Lower lobe of right lung (tissue), 2 donors: ENCODE data around the gene PRKN. TPM values are rescaled to one million over a fixed set of nuclear protein-coding genes. Genes with fewer than 3 reads are reported as not detected.

Experiments used
- ATAC-seq, 2 donors: fragments of 200-7000 bp; cut with Tn5 transposase; one replicate each; pipeline ENCODE4 v1.9.1; 2020 to 2022; ENCODE audit warnings: mild to moderate bottlenecking in 2 of 2, moderate library complexity in 2 of 2
- DNase-seq: peaks from one replicate; pipeline ENCODE4 v3.0.0-alpha.2; 2020
- H3K27ac ChIP-seq: fragments of 200-600 bp; one replicate; pipeline ENCODE4 v1.8.0; 2022
- H3K27me3 ChIP-seq: fragments of 200-600 bp; one replicate; pipeline ENCODE4 v1.8.0; 2022; ENCODE audit warnings: low read depth
- H3K36me3 ChIP-seq: fragments of 200-600 bp; one replicate; pipeline ENCODE4 v1.8.0; 2022; ENCODE audit warnings: mild to moderate bottlenecking
- H3K4me1 ChIP-seq: fragments of 200-600 bp; one replicate; pipeline ENCODE4 v1.8.0; 2022
- H3K4me3 ChIP-seq: fragments of 200-600 bp; one replicate; pipeline ENCODE4 v1.8.0; 2022; ENCODE audit warnings: mild to moderate bottlenecking
- H3K9me3 ChIP-seq: fragments of 200-600 bp; one replicate; pipeline ENCODE4 v1.8.0; 2022
- intact Hi-C: fragments of 100-400 bp; cut with DNase I; formaldehyde crosslinking; loops from one replicate; pipeline ENCODE4 v1.11.0; 2022
- total RNA-seq: library from RNA; stranded (reverse); fragmentation: NEBNext Ultra II Directional; extraction: Animal tissue kit (Norgen Biotek cat#: 25700); gene quantifications from one replicate; pipeline ENCODE4 v1.2.1, GENCODE V29; 2021
- TF ChIP-seq, protein P1 (sequence below): fragments of 200-600 bp; IDR thresholded peaks from one replicate; pipeline ENCODE4 v1.8.0; 2022; ENCODE audit warnings: antibody characterized with exemption, mild to moderate bottlenecking
- donor health status: DM: no; HTN: yes; CAD: no; lungs with severe emphysema.

PRKN gene
- total RNA-seq, 1 donor from 2014 or later, result 6.1 TPM

DNA sequence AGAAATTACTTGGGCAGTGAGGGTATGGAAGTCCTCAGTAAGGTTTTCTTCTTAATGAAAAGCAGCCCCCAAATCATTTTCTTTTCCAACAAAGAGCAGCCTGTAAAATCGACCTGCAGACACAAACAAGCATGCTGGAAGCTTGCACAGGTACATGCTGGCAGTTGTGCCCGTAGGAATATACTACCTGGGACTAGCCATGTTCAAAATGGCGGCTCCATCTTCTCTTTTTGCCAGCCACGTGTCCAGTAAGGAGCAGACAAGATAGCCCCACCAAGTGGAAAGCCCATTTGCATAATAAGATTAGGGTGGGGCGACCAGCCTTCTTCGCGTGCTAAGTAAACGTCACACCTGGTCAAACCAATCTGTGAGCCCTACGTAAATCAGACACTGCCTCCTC lies 1194.3 kb downstream of the PRKN start:
- TF ChIP-seq, protein P1, sequence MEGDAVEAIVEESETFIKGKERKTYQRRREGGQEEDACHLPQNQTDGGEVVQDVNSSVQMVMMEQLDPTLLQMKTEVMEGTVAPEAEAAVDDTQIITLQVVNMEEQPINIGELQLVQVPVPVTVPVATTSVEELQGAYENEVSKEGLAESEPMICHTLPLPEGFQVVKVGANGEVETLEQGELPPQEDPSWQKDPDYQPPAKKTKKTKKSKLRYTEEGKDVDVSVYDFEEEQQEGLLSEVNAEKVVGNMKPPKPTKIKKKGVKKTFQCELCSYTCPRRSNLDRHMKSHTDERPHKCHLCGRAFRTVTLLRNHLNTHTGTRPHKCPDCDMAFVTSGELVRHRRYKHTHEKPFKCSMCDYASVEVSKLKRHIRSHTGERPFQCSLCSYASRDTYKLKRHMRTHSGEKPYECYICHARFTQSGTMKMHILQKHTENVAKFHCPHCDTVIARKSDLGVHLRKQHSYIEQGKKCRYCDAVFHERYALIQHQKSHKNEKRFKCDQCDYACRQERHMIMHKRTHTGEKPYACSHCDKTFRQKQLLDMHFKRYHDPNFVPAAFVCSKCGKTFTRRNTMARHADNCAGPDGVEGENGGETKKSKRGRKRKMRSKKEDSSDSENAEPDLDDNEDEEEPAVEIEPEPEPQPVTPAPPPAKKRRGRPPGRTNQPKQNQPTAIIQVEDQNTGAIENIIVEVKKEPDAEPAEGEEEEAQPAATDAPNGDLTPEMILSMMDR, result no peak
- H3K4me1 ChIP-seq, result no peaks in the 10 kb centered on the region
- no peak overlapping the region for H3K27ac ChIP-seq
- DNase-seq, result no peak
- no peaks in the 10 kb centered on the region for H3K36me3 ChIP-seq
- no peaks in the 10 kb centered on the region for H3K9me3 ChIP-seq
- ATAC-seq, result no peak
- no peaks in the 10 kb centered on the region for H3K27me3 ChIP-seq
- intact Hi-C loops, result no loop called here
- no peak overlapping the region for H3K4me3 ChIP-seq

DNA sequence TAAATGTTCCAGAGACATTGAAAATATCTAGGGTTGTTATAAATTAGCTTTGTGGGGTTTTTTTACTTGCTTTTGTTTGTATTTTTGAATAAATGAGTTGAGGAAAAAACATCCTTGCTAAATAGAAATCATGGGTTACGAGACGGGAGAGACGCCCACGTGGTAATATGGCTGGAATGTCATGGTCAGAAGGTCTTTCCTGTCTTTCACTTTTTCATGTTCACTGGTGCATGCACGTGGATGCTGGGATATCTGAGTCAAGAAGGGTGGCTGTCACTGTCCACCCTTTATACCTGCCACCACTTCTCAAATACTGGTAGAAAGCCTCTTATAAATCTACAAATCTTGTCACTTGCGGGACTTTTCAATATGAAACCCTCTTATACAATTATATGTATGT lies 1195.0 kb downstream of the PRKN start:
- no peak overlapping the region for H3K4me3 ChIP-seq
- no peaks in the 10 kb centered on the region for H3K27me3 ChIP-seq
- no peaks in the 10 kb centered on the region for H3K9me3 ChIP-seq
- H3K36me3 ChIP-seq, result no peaks in the 10 kb centered on the region
- no peak for ATAC-seq
- intact Hi-C loops, result no loop called here
- H3K27ac ChIP-seq, result no peak overlapping the region
- no peak for DNase-seq
- H3K4me1 ChIP-seq, result no peaks in the 10 kb centered on the region
- TF ChIP-seq, protein P1, result no peak

DNA sequence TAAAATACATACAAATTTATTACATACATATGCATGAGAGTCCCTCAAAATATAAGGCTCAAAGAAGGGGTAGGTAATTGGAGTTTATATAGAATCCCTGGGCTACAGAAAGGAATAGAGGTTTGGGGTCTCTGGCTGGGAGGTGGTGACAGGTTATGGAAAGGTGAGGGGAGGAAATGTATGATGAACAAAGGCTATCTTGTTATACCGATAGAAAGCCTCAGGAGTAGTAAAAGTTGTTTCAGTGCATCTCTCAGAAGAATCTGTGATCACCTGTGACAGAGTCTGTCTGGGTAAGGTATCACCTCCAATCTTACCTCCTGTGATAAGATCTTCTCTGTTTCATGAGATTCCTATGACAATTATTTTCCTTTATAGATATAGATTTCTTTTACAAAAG lies 1200.8 kb downstream of the PRKN start:
- Histone ChIP-seq H3K36me3 (no peaks in the 10 kb centered on the region), H3K27me3 (no peaks in the 10 kb centered on the region), H3K4me3 (no peak overlapping the region), H3K9me3 (no peaks in the 10 kb centered on the region), H3K4me1 (no peaks in the 10 kb centered on the region), H3K27ac (no peak overlapping the region)
- TF ChIP-seq, protein P1, result no peak
- intact Hi-C loops, result no loop called here
- DNase-seq (no peak), ATAC-seq (no peak)

DNA sequence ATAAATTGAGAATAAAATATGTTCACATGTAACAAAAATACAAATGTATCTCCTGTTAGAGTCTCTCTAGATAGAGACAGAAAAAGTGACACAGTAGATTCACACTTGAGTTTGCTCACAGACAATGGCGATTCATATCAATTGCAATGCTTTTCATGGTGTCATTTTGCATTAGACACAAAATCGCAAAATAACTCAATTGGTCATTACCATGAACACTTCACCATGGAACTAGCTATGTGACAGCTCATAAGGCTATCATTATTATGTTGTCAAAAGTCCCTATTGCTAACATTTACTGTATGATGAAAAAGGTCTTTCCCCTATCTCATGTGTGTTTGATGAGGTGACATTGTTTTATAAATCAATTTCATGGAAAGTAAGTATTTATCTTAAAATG lies 1204.2 kb downstream of the PRKN start:
- H3K27ac ChIP-seq, result no peak overlapping the region
- DNase-seq (no peak), ATAC-seq (no peak)
- intact Hi-C loops, result no loop called here
- H3K9me3 ChIP-seq, result no peaks in the 10 kb centered on the region
- no peak overlapping the region for H3K4me3 ChIP-seq
- no peaks in the 10 kb centered on the region for H3K4me1 ChIP-seq
- H3K27me3 ChIP-seq, result no peaks in the 10 kb centered on the region
- TF ChIP-seq, protein P1, result no peak
- no peaks in the 10 kb centered on the region for H3K36me3 ChIP-seq

DNA sequence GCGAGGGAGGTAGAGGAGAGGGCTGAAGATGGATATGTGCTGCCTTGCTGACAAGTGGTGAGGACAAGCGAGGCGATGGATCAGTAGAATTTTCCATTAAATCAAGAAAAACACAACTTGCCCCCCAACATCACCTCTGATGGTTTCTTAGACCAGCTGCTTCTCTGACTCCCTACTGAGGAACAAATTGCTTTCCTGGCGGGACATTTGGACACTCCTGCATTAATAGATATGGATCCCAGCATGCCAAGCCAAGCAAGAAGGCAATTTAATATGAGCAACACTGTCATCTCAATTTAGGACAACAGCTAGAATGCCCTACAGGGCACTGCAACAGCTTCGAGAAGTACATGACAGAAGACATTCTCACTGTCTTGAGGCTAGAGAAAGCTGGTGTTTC lies 1205.3 kb downstream of the PRKN start:
- no peak overlapping the region for H3K27ac ChIP-seq
- ATAC-seq (no peak), DNase-seq (no peak)
- H3K4me1 ChIP-seq, result no peaks in the 10 kb centered on the region
- TF ChIP-seq, protein P1, result no peak
- no peaks in the 10 kb centered on the region for H3K27me3 ChIP-seq
- no peak overlapping the region for H3K4me3 ChIP-seq
- intact Hi-C loops, result no loop called here
- H3K9me3 ChIP-seq, result no peaks in the 10 kb centered on the region
- H3K36me3 ChIP-seq, result no peaks in the 10 kb centered on the region
